ENCODE measurements around the gene TUBGCP5. TPM values are rescaled to one million over a fixed set of nuclear protein-coding genes. Genes with fewer than 3 reads are reported as not detected.
"Not testable (repeated sequence)": the region's sequence is repeated elsewhere in the genome, so short reads cannot be mapped to it uniquely, and the experiment has no call there.

Gene TUBGCP5
- polyA plus RNA-seq (ENCODE audit: insufficient read length in 4 of 4), result 10 to 100 TPM; 18.3 to 28.5 (median 25.5) TPM

GRCh38 chr15:23039143-23039916 is at the start of gene TUBGCP5:
Gene TUBGCP5 (minus strand): TSS chr15:23039569. CDS start chr15:23039543, 26 bp downstream.
- peak; percentile 94 to 97 (median 96) for DNase-seq (ENCODE audit: low read depth in 4 of 4, low spot score in 3 of 4)

- no peak for DNase-seq (ENCODE audit: low read depth in 4 of 4, low spot score in 3 of 4)
Observed at GRCh38 chr15:23083115-23083514, 43.7 kb upstream of the TUBGCP5 start.

- DNase-seq (ENCODE audit: low read depth in 4 of 4, low spot score in 3 of 4), result not testable (repeated sequence)
Observed at GRCh38 chr15:23081996-23082737, 42.8 kb upstream of the TUBGCP5 start.

- DNase-seq (ENCODE audit: low read depth in 4 of 4, low spot score in 3 of 4), result no peak
Observed at GRCh38 chr15:23081271-23081670, 41.9 kb upstream of the TUBGCP5 start.

GRCh38 chr15:23079766-23080165 is 40.4 kb upstream of the TUBGCP5 start:
- no peak for DNase-seq (ENCODE audit: low read depth in 4 of 4, low spot score in 3 of 4)

GRCh38 chr15:23075927-23076326 is 36.6 kb upstream of the TUBGCP5 start:
- no peak for DNase-seq (ENCODE audit: low read depth in 4 of 4, low spot score in 3 of 4)

- no peak for DNase-seq (ENCODE audit: low read depth in 4 of 4, low spot score in 3 of 4)
Observed at GRCh38 chr15:23074684-23075083, 35.3 kb upstream of the TUBGCP5 start.

- DNase-seq (ENCODE audit: low read depth in 4 of 4, low spot score in 3 of 4), result no peak
Observed at GRCh38 chr15:23073890-23074646, 34.7 kb upstream of the TUBGCP5 start.

GRCh38 chr15:23072633-23073032 is 33.3 kb upstream of the TUBGCP5 start:
- DNase-seq (ENCODE audit: low read depth in 4 of 4, low spot score in 3 of 4), result no peak

GRCh38 chr15:23069496-23070166 is 30.3 kb upstream of the TUBGCP5 start:
- no peak for DNase-seq (ENCODE audit: low read depth in 4 of 4, low spot score in 3 of 4)

GRCh38 chr15:23067416-23067815 is 28.0 kb upstream of the TUBGCP5 start:
- no peak for DNase-seq (ENCODE audit: low read depth in 4 of 4, low spot score in 3 of 4)

- no peak for DNase-seq (ENCODE audit: low read depth in 4 of 4, low spot score in 3 of 4)
Observed at GRCh38 chr15:23065836-23066235, 26.5 kb upstream of the TUBGCP5 start.

- DNase-seq (ENCODE audit: low read depth in 4 of 4, low spot score in 3 of 4), result no peak
Observed at GRCh38 chr15:23064156-23064555, 24.8 kb upstream of the TUBGCP5 start.

GRCh38 chr15:23057707-23058106 is 18.3 kb upstream of the TUBGCP5 start:
- DNase-seq (ENCODE audit: low read depth in 4 of 4, low spot score in 3 of 4), result no peak

GRCh38 chr15:23055316-23055715 is 15.9 kb upstream of the TUBGCP5 start:
- no peak for DNase-seq (ENCODE audit: low read depth in 4 of 4, low spot score in 3 of 4)

GRCh38 chr15:23052522-23052921 is 13.2 kb upstream of the TUBGCP5 start:
- no peak for DNase-seq (ENCODE audit: low read depth in 4 of 4, low spot score in 3 of 4)

- DNase-seq (ENCODE audit: low read depth in 4 of 4, low spot score in 3 of 4), result no peak
Observed at GRCh38 chr15:23050708-23051107, 11.3 kb upstream of the TUBGCP5 start.

- DNase-seq (ENCODE audit: low read depth in 4 of 4, low spot score in 3 of 4), result no peak
Observed at GRCh38 chr15:23049984-23050628, 10.7 kb upstream of the TUBGCP5 start.

GRCh38 chr15:23048572-23049282 is 9.4 kb upstream of the TUBGCP5 start:
- DNase-seq (ENCODE audit: low read depth in 4 of 4, low spot score in 3 of 4), result not testable (repeated sequence)
